Endothelial cell of umbilical vein (primary cell): Measurements from ENCODE around the gene IFNGR1.
"Not testable (repeated sequence)": the region's sequence is repeated elsewhere in the genome, so short reads cannot be mapped to it uniquely, and the experiment has no call there.

ENCODE experiments used
- CTCF ChIP-seq, 2 donors: IDR thresholded peaks; 1 replicate in 1 of 2; 2 replicates in 1 of 2; pipeline ENCODE4 v1.5.1; 2011; ENCODE audit warnings: low read length in 2 of 2, mild to moderate bottlenecking in 2 of 2, moderate library complexity in 2 of 2, control low read depth in 1 of 2, inconsistent platforms in 1 of 2, low read depth in 1 of 2; ENCODE audit not compliant: insufficient read depth in 1 of 2; ENCODE audit errors: extremely low read depth in 1 of 2
- EZH2 ChIP-seq: IDR thresholded peaks from 2 replicates; pipeline ENCODE4 v1.6.1; 2012; ENCODE audit warnings: borderline replicate concordance, low read depth, mild to moderate bottlenecking, moderate library complexity, low read length, inconsistent platforms; ENCODE audit not compliant: severe bottlenecking
- MAX ChIP-seq: IDR thresholded peaks from 2 replicates; pipeline ENCODE4 v1.6.1; 2011; ENCODE audit not compliant: insufficient read depth, insufficient read length
- POLR2A ChIP-seq: IDR thresholded peaks from 2 replicates; pipeline ENCODE4 v1.6.1; 2012; ENCODE audit warnings: low read depth, mild to moderate bottlenecking, control low read depth, low read length
- POLR2AphosphoS5 ChIP-seq: IDR thresholded peaks from 2 replicates; pipeline ENCODE4 v1.6.1; 2012; ENCODE audit warnings: low read depth, mild to moderate bottlenecking, control low read depth, low read length, moderate library complexity; ENCODE audit not compliant: insufficient read depth

- not testable (repeated sequence) for TF ChIP-seq CTCF (IDR thresholded peaks at IDR 0.05; ENCODE audit: extremely low read depth in 1 of 2, insufficient read depth in 1 of 2, low read depth in 1 of 2, low read length in 2 of 2); POLR2AphosphoS5; POLR2A; EZH2; MAX
Measured at GRCh38 chr6:137254430-137254829, 35.2 kb upstream of the IFNGR1 start.
